Neural crest cell (in vitro differentiated cells): ENCODE results near the gene CAND1. TPM values are rescaled to one million over a fixed set of nuclear protein-coding genes. Genes with fewer than 3 reads are reported as not detected.

ENCODE experiments used
- DNase-seq: peaks from one replicate; pipeline ENCODE4 v3.0.0; 2021; ENCODE audit warnings: low read depth, mixed read lengths, low spot score
- H3K27ac Mint-ChIP-seq: one replicate; pipeline ENCODE4 v1.8.0; 2021; ENCODE audit warnings: mild to moderate bottlenecking, mixed read lengths; ENCODE audit not compliant: unreplicated experiment
- H3K27me3 Mint-ChIP-seq: 2 replicates; pipeline ENCODE4 v1.8.0; 2021; ENCODE audit warnings: low read depth, mild to moderate bottlenecking, mixed read lengths
- H3K36me3 Mint-ChIP-seq: 2 replicates; pipeline ENCODE4 v1.8.0; 2021; ENCODE audit warnings: low read depth, mild to moderate bottlenecking, mixed read lengths
- H3K4me1 Mint-ChIP-seq: 2 replicates; pipeline ENCODE4 v1.8.0; 2021; ENCODE audit warnings: mixed read lengths
- H3K4me3 Mint-ChIP-seq: one replicate; pipeline ENCODE4 v1.8.0; 2021; ENCODE audit warnings: mild to moderate bottlenecking, mixed read lengths
- H3K9me3 Mint-ChIP-seq: 2 replicates; pipeline ENCODE4 v1.8.0; 2021; ENCODE audit warnings: mixed read lengths
- total RNA-seq: library from RNA; stranded (reverse); gene quantifications from 2 replicates; pipeline ENCODE4 v1.2.1, GENCODE V29; 2021
- TF ChIP-seq, protein P1 (sequence below): fragments of 200-600 bp; sonication (generic); conservative IDR thresholded peaks from 2 replicates; pipeline ENCODE4 v1.5.0; 2021; ENCODE audit warnings: antibody characterized with exemption, mild to moderate bottlenecking

Gene CAND1
- total RNA-seq, 1 donor from 2014 or later: 259 TPM

DNA sequence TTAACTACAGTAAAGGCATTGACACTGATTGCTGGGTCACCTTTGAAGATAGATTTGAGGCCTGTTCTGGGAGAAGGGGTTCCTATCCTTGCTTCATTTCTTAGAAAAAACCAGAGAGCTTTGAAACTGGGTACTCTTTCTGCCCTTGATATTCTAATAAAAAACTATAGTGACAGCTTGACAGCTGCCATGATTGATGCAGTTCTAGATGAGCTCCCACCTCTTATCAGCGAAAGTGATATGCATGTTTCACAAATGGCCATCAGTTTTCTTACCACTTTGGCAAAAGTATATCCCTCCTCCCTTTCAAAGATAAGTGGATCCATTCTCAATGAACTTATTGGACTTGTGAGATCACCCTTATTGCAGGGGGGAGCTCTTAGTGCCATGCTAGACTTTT lies 36.4 kb downstream of the CAND1 start:
- Mint-ChIP-seq H3K4me3 (no peak overlapping the region), H3K36me3 (peaks cover 60% of the 10 kb centered on the region), H3K9me3 (no peaks in the 10 kb centered on the region), H3K27ac (no peak overlapping the region), H3K27me3 (no peaks in the 10 kb centered on the region), H3K4me1 (no peaks in the 10 kb centered on the region)
- DNase-seq: no peak
- TF ChIP-seq, protein P1, sequence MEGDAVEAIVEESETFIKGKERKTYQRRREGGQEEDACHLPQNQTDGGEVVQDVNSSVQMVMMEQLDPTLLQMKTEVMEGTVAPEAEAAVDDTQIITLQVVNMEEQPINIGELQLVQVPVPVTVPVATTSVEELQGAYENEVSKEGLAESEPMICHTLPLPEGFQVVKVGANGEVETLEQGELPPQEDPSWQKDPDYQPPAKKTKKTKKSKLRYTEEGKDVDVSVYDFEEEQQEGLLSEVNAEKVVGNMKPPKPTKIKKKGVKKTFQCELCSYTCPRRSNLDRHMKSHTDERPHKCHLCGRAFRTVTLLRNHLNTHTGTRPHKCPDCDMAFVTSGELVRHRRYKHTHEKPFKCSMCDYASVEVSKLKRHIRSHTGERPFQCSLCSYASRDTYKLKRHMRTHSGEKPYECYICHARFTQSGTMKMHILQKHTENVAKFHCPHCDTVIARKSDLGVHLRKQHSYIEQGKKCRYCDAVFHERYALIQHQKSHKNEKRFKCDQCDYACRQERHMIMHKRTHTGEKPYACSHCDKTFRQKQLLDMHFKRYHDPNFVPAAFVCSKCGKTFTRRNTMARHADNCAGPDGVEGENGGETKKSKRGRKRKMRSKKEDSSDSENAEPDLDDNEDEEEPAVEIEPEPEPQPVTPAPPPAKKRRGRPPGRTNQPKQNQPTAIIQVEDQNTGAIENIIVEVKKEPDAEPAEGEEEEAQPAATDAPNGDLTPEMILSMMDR: no peak

DNA sequence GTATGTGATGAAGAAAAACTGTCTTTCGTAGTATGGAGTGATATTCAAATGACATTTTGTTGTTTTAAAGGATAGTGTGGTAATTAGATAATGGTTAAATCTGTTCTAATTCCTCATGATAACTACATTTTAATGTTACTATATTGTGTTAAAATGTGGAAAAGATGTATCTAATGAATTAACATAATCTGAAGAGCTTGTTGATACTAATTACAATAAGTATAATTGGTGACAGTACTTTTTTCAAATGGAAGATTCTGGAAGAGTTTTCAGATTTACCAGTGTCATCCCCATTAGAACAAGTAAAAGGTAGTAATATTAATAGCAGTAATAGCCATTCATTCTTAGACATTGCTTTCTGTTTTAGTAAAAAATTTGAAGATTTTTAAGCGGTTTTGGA lies 37.6 kb downstream of the CAND1 start:
- no peak overlapping the region for H3K27ac Mint-ChIP-seq
- peaks cover 63% of the 10 kb centered on the region for H3K36me3 Mint-ChIP-seq
- H3K4me3 Mint-ChIP-seq: no peak overlapping the region
- no peaks in the 10 kb centered on the region for H3K4me1 Mint-ChIP-seq
- no peaks in the 10 kb centered on the region for H3K9me3 Mint-ChIP-seq
- TF ChIP-seq, protein P1: no peak
- no peak for DNase-seq
- no peaks in the 10 kb centered on the region for H3K27me3 Mint-ChIP-seq

DNA sequence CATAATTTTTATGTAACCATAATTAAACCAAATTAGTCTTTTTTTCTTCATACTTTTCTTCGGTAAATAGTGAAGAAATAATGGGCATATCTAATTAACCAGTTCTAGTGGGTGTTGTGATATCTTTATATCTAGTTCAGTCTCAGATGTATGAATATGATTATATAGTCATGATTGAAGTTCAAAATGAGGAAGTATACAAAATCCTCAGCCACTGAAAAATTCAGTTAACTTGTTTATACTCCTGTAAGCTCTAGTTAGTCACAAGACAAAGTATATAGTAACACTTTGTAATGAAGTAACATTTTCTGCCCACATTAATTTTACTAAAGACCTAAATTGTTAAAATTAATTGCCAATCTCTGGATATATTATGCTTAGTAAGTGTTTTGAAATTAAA lies 46.5 kb downstream of the CAND1 start:
- DNase-seq: no peak
- TF ChIP-seq, protein P1: no peak
- no peak overlapping the region for H3K27ac Mint-ChIP-seq
- no peaks in the 10 kb centered on the region for H3K27me3 Mint-ChIP-seq
- no peak overlapping the region for H3K4me3 Mint-ChIP-seq
- peaks cover 49% of the 10 kb centered on the region for H3K36me3 Mint-ChIP-seq
- H3K4me1 Mint-ChIP-seq: no peaks in the 10 kb centered on the region
- H3K9me3 Mint-ChIP-seq: peaks cover 2% of the 10 kb centered on the region

DNA sequence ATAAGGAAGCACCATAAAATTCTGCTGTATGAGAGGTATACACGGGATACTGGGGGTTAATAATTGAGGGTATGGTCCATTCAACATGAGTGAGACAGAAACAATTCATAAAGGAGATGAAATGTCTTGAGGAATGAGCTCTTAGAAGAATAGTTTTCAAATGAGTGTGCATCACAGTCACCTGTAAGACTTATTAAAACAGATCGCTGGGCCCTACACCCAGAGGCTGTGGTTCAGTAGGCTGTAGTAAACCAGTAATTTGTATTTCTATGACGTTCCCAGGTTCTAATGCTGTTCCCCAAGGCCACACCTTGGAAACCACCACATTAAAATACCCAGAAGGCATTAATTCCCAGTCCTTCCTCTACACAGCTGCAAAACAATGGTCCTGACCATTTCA lies 49.6 kb downstream of the CAND1 start:
- Mint-ChIP-seq H3K4me3 (no peak overlapping the region), H3K9me3 (peaks cover 8% of the 10 kb centered on the region), H3K4me1 (no peaks in the 10 kb centered on the region), H3K27me3 (no peaks in the 10 kb centered on the region), H3K27ac (no peak overlapping the region), H3K36me3 (peaks cover 61% of the 10 kb centered on the region)
- DNase-seq: no peak
- TF ChIP-seq, protein P1: no peak

DNA sequence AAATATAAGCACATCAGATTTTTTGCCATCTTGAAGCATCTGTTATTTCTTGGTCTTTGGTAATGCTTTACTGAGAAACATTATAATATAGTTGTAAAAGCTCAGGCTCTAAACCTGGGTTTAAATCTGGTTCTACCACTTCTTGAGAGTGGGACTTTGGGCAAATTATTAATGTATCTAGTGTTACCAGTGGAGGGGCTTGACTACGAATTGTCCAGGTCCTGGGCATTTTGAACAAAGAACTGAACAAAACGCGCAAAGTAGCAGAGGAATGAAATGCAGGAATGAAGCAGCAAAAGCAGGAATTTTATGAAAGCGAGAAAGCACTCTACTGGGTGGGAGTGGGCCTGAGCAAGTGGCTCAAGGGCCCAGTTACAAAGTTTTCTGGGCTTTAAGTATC lies 50.8 kb downstream of the CAND1 start:
- Mint-ChIP-seq H3K36me3 (peaks cover 63% of the 10 kb centered on the region), H3K27me3 (no peaks in the 10 kb centered on the region), H3K9me3 (peaks cover 15% of the 10 kb centered on the region), H3K27ac (no peak overlapping the region), H3K4me1 (no peaks in the 10 kb centered on the region), H3K4me3 (no peak overlapping the region)
- DNase-seq: no peak
- TF ChIP-seq, protein P1: no peak
